GM23338 (cell line): ENCODE data around the gene LZTS3.

ENCODE experiments used
- CREB1 ChIP-seq: fragments of 250-450 bp; sonication (Bioruptor Pico); IDR thresholded peaks from 2 replicates; pipeline ENCODE4 v1.5.0; 2020; ENCODE audit warnings: low read depth, mild to moderate bottlenecking, moderate library complexity
- ETS1 ChIP-seq: IDR thresholded peaks from 2 replicates; pipeline ENCODE4 v1.6.1; 2016; ENCODE audit warnings: antibody characterized with exemption
- EZH2 ChIP-seq: fragments of 200-600 bp; sonication (generic); IDR thresholded peaks from one replicate; pipeline ENCODE4 v1.8.0; 2017; ENCODE audit warnings: antibody characterized with exemption, mild to moderate bottlenecking, low read depth; ENCODE audit not compliant: unreplicated experiment
- EZH2phosphoT487 ChIP-seq: fragments of 200-600 bp; sonication (generic); IDR thresholded peaks from one replicate; pipeline ENCODE4 v1.8.1; 2018; ENCODE audit warnings: antibody characterized with exemption; ENCODE audit not compliant: unreplicated experiment
- TF ChIP-seq, protein P1 (sequence below): IDR thresholded peaks from one replicate; pipeline ENCODE4 v1.6.1; 2018; ENCODE audit warnings: antibody characterized with exemption; ENCODE audit not compliant: unreplicated experiment
- TF ChIP-seq, protein P2 (sequence below), 2 experiments: fragments of 200-600 bp in 1 of 2; sonication (generic) in 1 of 2; conservative IDR thresholded peaks; 2 replicates each; pipeline versions ENCODE4 v1.5.1 to v1.6.1; 2016 to 2017; ENCODE audit warnings: antibody characterized with exemption in 2 of 2, low read depth in 2 of 2, mild to moderate bottlenecking in 2 of 2, moderate library complexity in 1 of 2

DNA sequence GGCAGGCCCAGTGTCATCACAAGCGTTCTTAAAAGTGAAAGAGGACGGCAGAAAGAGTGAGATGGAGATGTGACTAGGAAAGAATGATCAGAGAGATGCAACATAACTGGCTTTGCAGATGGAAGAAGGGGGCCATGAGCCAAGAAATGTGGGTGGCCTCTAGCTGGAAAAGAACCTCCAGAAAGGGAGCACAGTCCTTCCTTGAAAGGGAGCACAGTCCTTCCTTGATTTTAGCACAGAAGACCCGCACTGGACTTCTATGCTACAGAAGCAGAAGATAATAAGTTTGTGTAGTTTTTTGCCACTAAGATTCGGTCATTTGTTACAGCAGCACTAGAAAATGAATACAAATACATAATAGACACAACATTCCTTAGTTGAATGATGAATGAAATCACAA lies 7.0 kb upstream of the LZTS3 start:
- TF ChIP-seq, protein P1, sequence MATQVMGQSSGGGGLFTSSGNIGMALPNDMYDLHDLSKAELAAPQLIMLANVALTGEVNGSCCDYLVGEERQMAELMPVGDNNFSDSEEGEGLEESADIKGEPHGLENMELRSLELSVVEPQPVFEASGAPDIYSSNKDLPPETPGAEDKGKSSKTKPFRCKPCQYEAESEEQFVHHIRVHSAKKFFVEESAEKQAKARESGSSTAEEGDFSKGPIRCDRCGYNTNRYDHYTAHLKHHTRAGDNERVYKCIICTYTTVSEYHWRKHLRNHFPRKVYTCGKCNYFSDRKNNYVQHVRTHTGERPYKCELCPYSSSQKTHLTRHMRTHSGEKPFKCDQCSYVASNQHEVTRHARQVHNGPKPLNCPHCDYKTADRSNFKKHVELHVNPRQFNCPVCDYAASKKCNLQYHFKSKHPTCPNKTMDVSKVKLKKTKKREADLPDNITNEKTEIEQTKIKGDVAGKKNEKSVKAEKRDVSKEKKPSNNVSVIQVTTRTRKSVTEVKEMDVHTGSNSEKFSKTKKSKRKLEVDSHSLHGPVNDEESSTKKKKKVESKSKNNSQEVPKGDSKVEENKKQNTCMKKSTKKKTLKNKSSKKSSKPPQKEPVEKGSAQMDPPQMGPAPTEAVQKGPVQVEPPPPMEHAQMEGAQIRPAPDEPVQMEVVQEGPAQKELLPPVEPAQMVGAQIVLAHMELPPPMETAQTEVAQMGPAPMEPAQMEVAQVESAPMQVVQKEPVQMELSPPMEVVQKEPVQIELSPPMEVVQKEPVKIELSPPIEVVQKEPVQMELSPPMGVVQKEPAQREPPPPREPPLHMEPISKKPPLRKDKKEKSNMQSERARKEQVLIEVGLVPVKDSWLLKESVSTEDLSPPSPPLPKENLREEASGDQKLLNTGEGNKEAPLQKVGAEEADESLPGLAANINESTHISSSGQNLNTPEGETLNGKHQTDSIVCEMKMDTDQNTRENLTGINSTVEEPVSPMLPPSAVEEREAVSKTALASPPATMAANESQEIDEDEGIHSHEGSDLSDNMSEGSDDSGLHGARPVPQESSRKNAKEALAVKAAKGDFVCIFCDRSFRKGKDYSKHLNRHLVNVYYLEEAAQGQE = no peak
- TF ChIP-seq EZH2phosphoT487 = no peak
- TF ChIP-seq EZH2 = no peak
- TF ChIP-seq, protein P2, sequence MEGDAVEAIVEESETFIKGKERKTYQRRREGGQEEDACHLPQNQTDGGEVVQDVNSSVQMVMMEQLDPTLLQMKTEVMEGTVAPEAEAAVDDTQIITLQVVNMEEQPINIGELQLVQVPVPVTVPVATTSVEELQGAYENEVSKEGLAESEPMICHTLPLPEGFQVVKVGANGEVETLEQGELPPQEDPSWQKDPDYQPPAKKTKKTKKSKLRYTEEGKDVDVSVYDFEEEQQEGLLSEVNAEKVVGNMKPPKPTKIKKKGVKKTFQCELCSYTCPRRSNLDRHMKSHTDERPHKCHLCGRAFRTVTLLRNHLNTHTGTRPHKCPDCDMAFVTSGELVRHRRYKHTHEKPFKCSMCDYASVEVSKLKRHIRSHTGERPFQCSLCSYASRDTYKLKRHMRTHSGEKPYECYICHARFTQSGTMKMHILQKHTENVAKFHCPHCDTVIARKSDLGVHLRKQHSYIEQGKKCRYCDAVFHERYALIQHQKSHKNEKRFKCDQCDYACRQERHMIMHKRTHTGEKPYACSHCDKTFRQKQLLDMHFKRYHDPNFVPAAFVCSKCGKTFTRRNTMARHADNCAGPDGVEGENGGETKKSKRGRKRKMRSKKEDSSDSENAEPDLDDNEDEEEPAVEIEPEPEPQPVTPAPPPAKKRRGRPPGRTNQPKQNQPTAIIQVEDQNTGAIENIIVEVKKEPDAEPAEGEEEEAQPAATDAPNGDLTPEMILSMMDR (conservative IDR thresholded peaks at IDR 0.05; ENCODE audit: low read depth in 2 of 2) = no peak
- TF ChIP-seq CREB1 (CRISPR knock-in tag) = no peak
- no peak for TF ChIP-seq ETS1
